Neural cell (in vitro differentiated cells): ENCODE measurements around the gene ADAMTS16. TPM values are rescaled to one million over a fixed set of nuclear protein-coding genes. Genes with fewer than 3 reads are reported as not detected.

Experiments used
- H2AFZ ChIP-seq: fragments of 200-600, 300-800 bp; sonication (generic), shearing (Covaris generic); 2 replicates; pipeline ENCODE4 v1.6.0; 2014; ENCODE audit warnings: low read depth, mild to moderate bottlenecking, antibody characterized with exemption, low read length, moderate library complexity
- H3F3A ChIP-seq: fragments of 200-600 bp; shearing (Covaris generic); 2 replicates; pipeline ENCODE4 v1.6.1; 2016; ENCODE audit warnings: mild to moderate bottlenecking, moderate library complexity, mixed read lengths, antibody characterized with exemption, low read length; ENCODE audit not compliant: insufficient read depth, poor library complexity, severe bottlenecking
- H3K27ac ChIP-seq: fragments of 200-600, 300-800 bp; sonication (generic), shearing (Covaris generic); 2 replicates; pipeline ENCODE4 v1.5.1; 2014; ENCODE audit warnings: mild to moderate bottlenecking, low read length, moderate library complexity
- H3K27me3 ChIP-seq: fragments of 300-800, 200-600 bp; sonication (generic), shearing (Covaris generic); 2 replicates; pipeline ENCODE4 v1.6.0; 2014; ENCODE audit warnings: mild to moderate bottlenecking, low read depth, low read length, moderate library complexity; ENCODE audit not compliant: insufficient read depth
- H3K36me3 ChIP-seq: fragments of 300-800, 200-600 bp; sonication (generic), shearing (Covaris generic); 2 replicates; pipeline ENCODE4 v1.5.1; 2014; ENCODE audit warnings: mild to moderate bottlenecking, antibody characterized with exemption, low read length, moderate library complexity; ENCODE audit not compliant: insufficient read depth
- H3K4me2 ChIP-seq: fragments of 300-800, 200-600 bp; sonication (generic), shearing (Covaris generic); 2 replicates; pipeline ENCODE4 v1.6.0; 2014; ENCODE audit warnings: mild to moderate bottlenecking, low read length
- H3K4me3 ChIP-seq: fragments of 300-800, 200-600 bp; sonication (generic), shearing (Covaris generic); 2 replicates; pipeline ENCODE4 v1.5.1; 2014; ENCODE audit warnings: mild to moderate bottlenecking, low read length, moderate library complexity
- H3K79me2 ChIP-seq: fragments of 200-600 bp; shearing (Covaris generic); replicated peaks from 2 replicates; pipeline ENCODE4 v1.6.0; 2014; ENCODE audit warnings: mild to moderate bottlenecking, low read length, moderate library complexity; ENCODE audit not compliant: insufficient read depth
- H3K9ac ChIP-seq: fragments of 300-800, 200-600 bp; sonication (generic), shearing (Covaris generic); 2 replicates; pipeline ENCODE4 v1.6.1; 2016; ENCODE audit warnings: mild to moderate bottlenecking, low read length, mixed read lengths
- H3K9me2 ChIP-seq: fragments of 200-600 bp; shearing (Covaris generic); 2 replicates; pipeline ENCODE4 v1.6.1; 2016; ENCODE audit warnings: mild to moderate bottlenecking, low read length, mixed read lengths; ENCODE audit not compliant: insufficient read depth
- H3K9me3 ChIP-seq: fragments of 200-600, 300-800 bp; sonication (generic), shearing (Covaris generic); 2 replicates; pipeline ENCODE4 v1.6.1; 2016; ENCODE audit warnings: mild to moderate bottlenecking, mixed run types, low read length, moderate library complexity, mixed read lengths
- H4K20me1 ChIP-seq: fragments of 200-600 bp; shearing (Covaris generic); 2 replicates; pipeline ENCODE4 v1.6.1; 2016; ENCODE audit warnings: mild to moderate bottlenecking, mixed run types; ENCODE audit not compliant: insufficient read depth
- CTCF ChIP-seq: fragments of 450-650 bp; IDR thresholded peaks from 2 replicates; pipeline ENCODE4 v1.5.1; 2014; ENCODE audit warnings: antibody characterized with exemption, mild to moderate bottlenecking, moderate library complexity; ENCODE audit not compliant: poor library complexity, severe bottlenecking
- EP300 ChIP-seq: fragments of 450-650 bp; conservative IDR thresholded peaks from 2 replicates; pipeline ENCODE4 v1.6.1; 2014; ENCODE audit warnings: antibody characterized with exemption, mild to moderate bottlenecking, moderate library complexity; ENCODE audit not compliant: poor library complexity, severe bottlenecking
- EZH2 ChIP-seq: fragments of 200-600, 300-800 bp; shearing (Covaris generic), sonication (generic); IDR thresholded peaks from 2 replicates; pipeline ENCODE4 v1.6.1; 2014; ENCODE audit warnings: antibody characterized with exemption, low read length, borderline replicate concordance, mild to moderate bottlenecking; ENCODE audit not compliant: insufficient read depth, poor library complexity, severe bottlenecking
- MXI1 ChIP-seq: fragments of 450-650 bp; conservative IDR thresholded peaks from 2 replicates; pipeline ENCODE4 v1.6.1; 2014; ENCODE audit warnings: antibody characterized with exemption, mild to moderate bottlenecking; ENCODE audit not compliant: poor library complexity, severe bottlenecking
- POLR2AphosphoS5 ChIP-seq: IDR thresholded peaks from 2 replicates; pipeline ENCODE4 v1.6.1; 2012
- RAD21 ChIP-seq: fragments of 450-650 bp; conservative IDR thresholded peaks from 2 replicates; pipeline ENCODE4 v1.6.1; 2014; ENCODE audit warnings: antibody characterized with exemption, mild to moderate bottlenecking, moderate library complexity
- REST ChIP-seq: IDR thresholded peaks from 2 replicates; pipeline ENCODE4 v1.6.1; 2012; ENCODE audit warnings: borderline replicate concordance
- SMC3 ChIP-seq: fragments of 450-650 bp; conservative IDR thresholded peaks from 2 replicates; pipeline ENCODE4 v1.6.1; 2014; ENCODE audit warnings: antibody characterized with exemption, mild to moderate bottlenecking, moderate library complexity; ENCODE audit not compliant: poor library complexity
- TAF1 ChIP-seq: IDR thresholded peaks from 2 replicates; pipeline ENCODE4 v1.6.1; 2012; ENCODE audit warnings: low read depth
- polyA plus RNA-seq: library from polyadenylated mRNA; depleted of rRNA; stranded (reverse); fragments of >200 nt; gene quantifications from 2 replicates; pipeline ENCODE4 v1.2.3, GENCODE V29; 2014

ADAMTS16 gene
- polyA plus RNA-seq, 1 donor from 2014 or later = 1.3 TPM

GRCh38 chr5:5191906-5192305, 51.8 kb downstream of the ADAMTS16 start:
- Histone ChIP-seq H3K9me3 (no peaks in the 10 kb centered on the region), H3K9ac (no peak overlapping the region), H4K20me1 (no peaks in the 10 kb centered on the region), H3F3A (no peaks in the 10 kb centered on the region), H3K9me2 (no peaks in the 10 kb centered on the region), H2AFZ (no peak overlapping the region), H3K4me2 (no peak overlapping the region), H3K27me3 (no peaks in the 10 kb centered on the region), H3K36me3 (no peaks in the 10 kb centered on the region), H3K79me2 (no peaks in the 10 kb centered on the region), H3K4me3 (no peak overlapping the region), H3K27ac (no peak overlapping the region)
- no peak for TF ChIP-seq SMC3
- no peak for TF ChIP-seq POLR2AphosphoS5
- TF ChIP-seq REST = no peak
- TF ChIP-seq EZH2 = no peak
- no peak for TF ChIP-seq EP300
- no peak for TF ChIP-seq MXI1
- TF ChIP-seq RAD21 = no peak
- TF ChIP-seq TAF1 = no peak
- TF ChIP-seq CTCF = no peak

GRCh38 chr5:5192681-5193080, 52.6 kb downstream of the ADAMTS16 start:
- Histone ChIP-seq H3K9ac (no peak overlapping the region), H3K9me2 (no peaks in the 10 kb centered on the region), H3K27ac (no peak overlapping the region), H3K36me3 (no peaks in the 10 kb centered on the region), H3K9me3 (no peaks in the 10 kb centered on the region), H2AFZ (no peak overlapping the region), H3K4me2 (no peak overlapping the region), H3K27me3 (no peaks in the 10 kb centered on the region), H3K4me3 (no peak overlapping the region), H3K79me2 (no peaks in the 10 kb centered on the region), H4K20me1 (no peaks in the 10 kb centered on the region), H3F3A (no peaks in the 10 kb centered on the region)
- TF ChIP-seq TAF1 (no peak), REST (no peak), SMC3 (no peak), EP300 (no peak), MXI1 (no peak), RAD21 (no peak), POLR2AphosphoS5 (no peak), CTCF (no peak), EZH2 (no peak)
